GM23338 (cell line): ENCODE data around the gene JMJD1C. TPM values are rescaled to one million over a fixed set of nuclear protein-coding genes. Genes with fewer than 3 reads are reported as not detected.

Experiments
- ATAC-seq: fragments of 200-7000 bp; cut with Tn5 transposase; 3 replicates; pipeline ENCODE4 v1.9.1; 2020
- DNase-seq: peaks from one replicate; pipeline ENCODE4 v3.0.0-alpha.2; 2015; ENCODE audit warnings: low spot score
- H2AFZ ChIP-seq: fragments of 200-600 bp; sonication (generic); 2 replicates; pipeline ENCODE4 v1.8.0; 2016; ENCODE audit warnings: antibody characterized with exemption, mild to moderate bottlenecking, moderate library complexity
- H3F3A ChIP-seq: fragments of 200-600 bp; sonication (generic); replicated peaks from 2 replicates; pipeline ENCODE4 v1.8.0; 2017; ENCODE audit warnings: antibody characterized with exemption, mixed run types, low read depth
- H3K27ac ChIP-seq: fragments of 200-600 bp; sonication (generic); 2 replicates; pipeline ENCODE4 v1.6.1; 2016; ENCODE audit warnings: low read depth
- H3K27me3 ChIP-seq: fragments of 200-600 bp; sonication (generic); 2 replicates; pipeline ENCODE4 v1.8.0; 2016; ENCODE audit warnings: mild to moderate bottlenecking, mixed run types, moderate library complexity; ENCODE audit not compliant: insufficient read depth
- H3K36me3 ChIP-seq: fragments of 200-600 bp; sonication (generic); 2 replicates; pipeline ENCODE4 v1.8.0; 2016; ENCODE audit warnings: mild to moderate bottlenecking; ENCODE audit not compliant: insufficient read depth
- H3K4me1 ChIP-seq: fragments of 200-600 bp; sonication (generic); 2 replicates; pipeline ENCODE4 v1.8.0; 2016; ENCODE audit warnings: mild to moderate bottlenecking, moderate library complexity; ENCODE audit not compliant: insufficient read depth
- H3K4me2 ChIP-seq: fragments of 200-600 bp; sonication (generic); 2 replicates; pipeline ENCODE4 v1.7.1; 2017; ENCODE audit warnings: mixed run types
- H3K4me3 ChIP-seq: fragments of 200-600 bp; sonication (generic); 2 replicates; pipeline ENCODE4 v1.6.1; 2016; ENCODE audit warnings: mixed run types
- H3K79me2 ChIP-seq: fragments of 200-600 bp; sonication (generic); replicated peaks from 2 replicates; pipeline ENCODE4 v1.8.0; 2017; ENCODE audit warnings: mild to moderate bottlenecking; ENCODE audit not compliant: insufficient read depth
- H3K9me2 ChIP-seq: fragments of 200-600 bp; sonication (generic); 2 replicates; pipeline ENCODE4 v1.8.0; 2017; ENCODE audit not compliant: insufficient read depth
- H4K20me1 ChIP-seq: fragments of 200-600 bp; sonication (generic); replicated peaks from 2 replicates; pipeline ENCODE4 v1.8.0; 2017; ENCODE audit warnings: mild to moderate bottlenecking; ENCODE audit not compliant: insufficient read depth
- H3K27ac Mint-ChIP-seq: 2 replicates; pipeline ENCODE4 v1.8.0; 2020; ENCODE audit warnings: inconsistent platforms, mild to moderate bottlenecking, moderate library complexity, mixed read lengths
- H3K27me3 Mint-ChIP-seq: 3 replicates; pipeline ENCODE4 v1.8.0; 2022; ENCODE audit warnings: low read depth, mild to moderate bottlenecking, moderate library complexity, mixed read lengths, inconsistent platforms; ENCODE audit not compliant: insufficient read depth, poor library complexity
- H3K36me3 Mint-ChIP-seq: 3 replicates; pipeline ENCODE4 v1.8.0; 2021; ENCODE audit warnings: low read depth, mild to moderate bottlenecking, inconsistent platforms, moderate library complexity, mixed read lengths
- H3K4me1 Mint-ChIP-seq: 3 replicates; pipeline ENCODE4 v1.8.0; 2020; ENCODE audit warnings: mild to moderate bottlenecking, inconsistent platforms, mixed read lengths
- H3K4me3 Mint-ChIP-seq: 3 replicates; pipeline ENCODE4 v1.8.0; 2021; ENCODE audit warnings: moderate library complexity, mild to moderate bottlenecking, inconsistent platforms, mixed read lengths
- H3K9me3 Mint-ChIP-seq: 3 replicates; pipeline ENCODE4 v1.8.0; 2020; ENCODE audit warnings: moderate library complexity, mild to moderate bottlenecking, inconsistent platforms, mixed read lengths
- CTCF ChIP-seq, 2 experiments: fragments of 200-600 bp in 1 of 2; sonication (generic) in 1 of 2; conservative IDR thresholded peaks; 2 replicates each; pipeline versions ENCODE4 v1.5.1 to v1.6.1; 2016 to 2017; ENCODE audit warnings: antibody characterized with exemption in 2 of 2, low read depth in 2 of 2, mild to moderate bottlenecking in 2 of 2, moderate library complexity in 1 of 2
- ETS1 ChIP-seq: IDR thresholded peaks from 2 replicates; pipeline ENCODE4 v1.6.1; 2016; ENCODE audit warnings: antibody characterized with exemption
- EZH2phosphoT487 ChIP-seq: fragments of 200-600 bp; sonication (generic); IDR thresholded peaks from one replicate; pipeline ENCODE4 v1.8.1; 2018; ENCODE audit warnings: antibody characterized with exemption; ENCODE audit not compliant: unreplicated experiment
- JUNB ChIP-seq: IDR thresholded peaks from one replicate; pipeline ENCODE4 v1.6.1; 2016; ENCODE audit warnings: antibody characterized with exemption; ENCODE audit not compliant: unreplicated experiment
- STAT1 ChIP-seq: IDR thresholded peaks from one replicate; pipeline ENCODE4 v1.6.1; 2016; ENCODE audit warnings: antibody characterized with exemption; ENCODE audit not compliant: unreplicated experiment
- ZNF462 ChIP-seq: fragments of 250-450 bp; sonication (Bioruptor Pico); IDR thresholded peaks from 2 replicates; pipeline ENCODE4 v1.5.0; 2020; ENCODE audit warnings: mild to moderate bottlenecking, moderate library complexity
- polyA plus RNA-seq: library from polyadenylated mRNA; unstranded; fragments of >200 nt; fragmentation: Nextera tagmentation; extraction: Ambion mirVana; gene quantifications from 2 replicates; pipeline ENCODE4 v1.2.1, GENCODE V29; 2016
- total RNA-seq: library from RNA; depleted of rRNA; stranded (reverse); fragments of >200 nt; shearing (Covaris generic); gene quantifications from 2 replicates; pipeline ENCODE4 v1.2.3, GENCODE V29; 2014

Gene JMJD1C
- total and polyA plus RNA-seq, 2 experiments from 2014 or later, result 333 to 435 TPM

GRCh38 chr10:63171255-63171855 lies 294.4 kb downstream of the JMJD1C start (continued):
- TF ChIP-seq EZH2phosphoT487, result no peak

- no peaks in the 10 kb centered on the region for H3K9me3 Mint-ChIP-seq
Measured at GRCh38 chr10:63169624-63170023, 296.2 kb downstream of the JMJD1C start.

More at GRCh38 chr10:63169624-63170023, 296.2 kb downstream of the JMJD1C start:
- H3K27ac ChIP-seq, result no peak overlapping the region; the same call in 1 of the 2 replicates
- ATAC-seq, result no peak
- H4K20me1 ChIP-seq, result no peaks in the 10 kb centered on the region
- Mint-ChIP-seq H3K36me3 (peaks cover 57% of the 10 kb centered on the region), H3K4me3 (no peak overlapping the region), H3K27ac (no peak overlapping the region), H3K4me1 (peaks cover 11% of the 10 kb centered on the region), H3K27me3 (peaks cover 6% of the 10 kb centered on the region)
- H3K36me3 ChIP-seq, result peaks cover 39% of the 10 kb centered on the region
- TF ChIP-seq CTCF (conservative IDR thresholded peaks at IDR 0.05; ENCODE audit: low read depth in 2 of 2) (no peak), ZNF462 (CRISPR knock-in tag) (no peak), STAT1 (no peak), EZH2phosphoT487 (no peak), JUNB (no peak), ETS1 (no peak)
- DNase-seq, result no peak
- H3K4me3 ChIP-seq, result no peak overlapping the region
- H3K4me2 ChIP-seq, result no peak overlapping the region
- no peaks in the 10 kb centered on the region; the same call in 1 of the 2 replicates for H3F3A ChIP-seq
- no peaks in the 10 kb centered on the region for H3K27me3 ChIP-seq
- no peaks in the 10 kb centered on the region for H3K9me2 ChIP-seq
- peaks cover 7% of the 10 kb centered on the region; the same call in 1 of the 2 replicates for H3K79me2 ChIP-seq
- no peaks in the 10 kb centered on the region for H3K4me1 ChIP-seq
- no peak overlapping the region for H2AFZ ChIP-seq
